HepG2 (cell line): ENCODE results near the gene STK25. TPM values are rescaled to one million over a fixed set of nuclear protein-coding genes. Genes with fewer than 3 reads are reported as not detected.

Experiments
- AHR ChIP-seq: IDR thresholded peaks from 2 replicates; pipeline ENCODE4 v1.6.1; 2018; ENCODE audit warnings: missing genetic modification reagents, missing compliant biosample characterization
- ATM ChIP-seq: fragments of 450-650 bp; IDR thresholded peaks from 2 replicates; pipeline ENCODE4 v1.7.1; 2017; ENCODE audit warnings: mild to moderate bottlenecking, borderline replicate concordance
- CENPT ChIP-seq: sonication (generic); formaldehyde crosslinking; IDR thresholded peaks from 2 replicates; pipeline ENCODE4 v1.8.0; 2022; ENCODE audit warnings: low read depth, mild to moderate bottlenecking, moderate library complexity, missing genetic modification reagents
- CREBL2 ChIP-seq: sonication (generic); formaldehyde crosslinking; IDR thresholded peaks from 2 replicates; pipeline ENCODE4 v1.8.1; 2023; ENCODE audit warnings: missing genetic modification reagents, mild to moderate bottlenecking, borderline replicate concordance
- DMAP1 ChIP-seq: IDR thresholded peaks from 2 replicates; pipeline ENCODE4 v1.6.1; 2016
- FLYWCH1 ChIP-seq: sonication (generic); formaldehyde crosslinking; IDR thresholded peaks from 2 replicates; pipeline ENCODE4 v1.8.1; 2023; ENCODE audit warnings: mild to moderate bottlenecking, missing genetic modification reagents
- FOSL1 ChIP-seq: sonication (generic); formaldehyde crosslinking; IDR thresholded peaks from 2 replicates; pipeline ENCODE4 v1.9.0; 2021; ENCODE audit warnings: missing genetic modification reagents, borderline replicate concordance
- GATAD1 ChIP-seq: IDR thresholded peaks from 2 replicates; pipeline ENCODE4 v1.6.1; 2016; ENCODE audit warnings: missing genetic modification reagents, missing compliant biosample characterization
- GPN1 ChIP-seq: sonication (generic); formaldehyde crosslinking; IDR thresholded peaks from 2 replicates; pipeline ENCODE4 v1.5.1; 2020; ENCODE audit warnings: missing genetic modification reagents, borderline replicate concordance
- HOXA5 ChIP-seq: sonication (generic); formaldehyde crosslinking; IDR thresholded peaks from 2 replicates; pipeline ENCODE4 v1.4.0; 2020; ENCODE audit warnings: missing genetic modification reagents
- KDM6A ChIP-seq: IDR thresholded peaks from 2 replicates; pipeline ENCODE4 v1.6.1; 2016; ENCODE audit warnings: low read depth
- KLF11 ChIP-seq: IDR thresholded peaks from 2 replicates; pipeline ENCODE4 v1.6.1; 2016; ENCODE audit warnings: missing compliant biosample characterization
- LCORL ChIP-seq, 2 experiments: fragments of 450-650 bp in 1 of 2; sonication (generic) in 1 of 2; formaldehyde crosslinking in 1 of 2; IDR thresholded peaks; 2 replicates each; pipeline versions ENCODE4 v1.5.0 to v1.6.1; 2017 to 2020; ENCODE audit warnings: antibody characterized with exemption in 1 of 2, missing genetic modification reagents in 1 of 2
- MAFK ChIP-seq, 2 experiments: IDR thresholded peaks in 1 of 2; conservative IDR thresholded peaks in 1 of 2; 2 replicates each; pipeline ENCODE4 v1.6.1; 2011; ENCODE audit warnings: improper control_type of control experiment in 2 of 2, low read length in 2 of 2
- MED13 ChIP-seq: sonication (generic); formaldehyde crosslinking; IDR thresholded peaks from 2 replicates; pipeline ENCODE4 v1.5.0; 2020; ENCODE audit warnings: missing genetic modification reagents
- MEIS1 ChIP-seq: sonication (generic); formaldehyde crosslinking; IDR thresholded peaks from 2 replicates; pipeline ENCODE4 v1.9.0; 2021; ENCODE audit warnings: mild to moderate bottlenecking, missing genetic modification reagents, moderate library complexity, borderline replicate concordance
- MLLT10 ChIP-seq: sonication (generic); formaldehyde crosslinking; IDR thresholded peaks from 2 replicates; pipeline ENCODE4 v1.4.0; 2020; ENCODE audit warnings: missing genetic modification reagents
- PCBP2 ChIP-seq: fragments of 200-400 bp; formaldehyde crosslinking; optimal IDR thresholded peaks from 2 replicates; pipeline ENCODE3; 2018; ENCODE audit warnings: low read length, low read depth; ENCODE audit not compliant: poor library complexity, severe bottlenecking
- RFX5 ChIP-seq: IDR thresholded peaks from 2 replicates; pipeline ENCODE4 v1.6.1; 2011; ENCODE audit warnings: low read depth, low read length, improper control_type of control experiment
- SIN3A ChIP-seq: IDR thresholded peaks from 2 replicates; pipeline ENCODE4 v1.6.1; 2011; ENCODE audit warnings: low read depth, mild to moderate bottlenecking, control low read depth, low read length, borderline replicate concordance
- SP140L ChIP-seq: sonication (generic); formaldehyde crosslinking; IDR thresholded peaks from 2 replicates; pipeline ENCODE4 v1.4.0; 2020; ENCODE audit warnings: missing genetic modification reagents, borderline replicate concordance
- SRY ChIP-seq: sonication (generic); formaldehyde crosslinking; IDR thresholded peaks from 2 replicates; pipeline ENCODE4 v1.8.0; 2022; ENCODE audit warnings: mild to moderate bottlenecking, missing genetic modification reagents
- TMF1 ChIP-seq: sonication (generic); formaldehyde crosslinking; IDR thresholded peaks from 2 replicates; pipeline ENCODE4 v1.8.1; 2022; ENCODE audit warnings: low read depth, missing genetic modification reagents
- ZBTB39 ChIP-seq: sonication (generic); formaldehyde crosslinking; IDR thresholded peaks from 2 replicates; pipeline ENCODE4 v1.5.0; 2020; ENCODE audit warnings: missing genetic modification reagents
- ZFP36 ChIP-seq: fragments of 150-350 bp; IDR thresholded peaks from 2 replicates; pipeline ENCODE4 v1.6.1; 2018; ENCODE audit warnings: borderline replicate concordance, low read length, low read depth; ENCODE audit not compliant: partially characterized antibody
- ZFP36L2 ChIP-seq: sonication (generic); formaldehyde crosslinking; IDR thresholded peaks from 2 replicates; pipeline ENCODE4 v1.4.0; 2020; ENCODE audit warnings: missing genetic modification reagents
- ZFYVE20 ChIP-seq: sonication (generic); formaldehyde crosslinking; IDR thresholded peaks from 2 replicates; pipeline ENCODE4 v1.8.0; 2023; ENCODE audit warnings: low read depth, mild to moderate bottlenecking, moderate library complexity, missing genetic modification reagents, borderline replicate concordance
- ZKSCAN1 ChIP-seq: fragments of 150-350 bp; IDR thresholded peaks from 2 replicates; pipeline ENCODE4 v1.6.1; 2014; ENCODE audit warnings: low read length
- ZNF644 ChIP-seq: IDR thresholded peaks from 2 replicates; pipeline ENCODE4 v1.6.1; 2016; ENCODE audit warnings: low read depth
- ZNF816 ChIP-seq: sonication (generic); formaldehyde crosslinking; IDR thresholded peaks from 2 replicates; pipeline ENCODE4 v1.8.0; 2022; ENCODE audit warnings: missing genetic modification reagents, mild to moderate bottlenecking, borderline replicate concordance
- polyA plus RNA-seq, 8 experiments: library from polyadenylated mRNA; depleted of rRNA in 3 of 8; stranded (reverse) in 7 of 8; unstranded in 1 of 8; fragments of >200 nt; fragmentation: Illumina TruSeq in 4 of 8; extraction: Trizol in 4 of 8; gene quantifications; 2 replicates each; pipeline versions ENCODE4 v1.2.1 to v1.2.3, GENCODE V29; 2011 to 2016; ENCODE audit warnings: low read depth in 4 of 8, missing spikeins in 1 of 8, mixed read lengths in 1 of 8; ENCODE audit not compliant: insufficient read depth in 1 of 8
- total RNA-seq, 5 experiments: library from RNA; depleted of rRNA; stranded (reverse); fragments of >200 nt; fragmentation: Illumina TruSeq; extraction: Trizol; gene quantifications; 2 replicates each; pipeline ENCODE4 v1.2.3, GENCODE V29; 2016; ENCODE audit warnings: low read depth in 1 of 5

STK25 gene
- total and polyA plus RNA-seq, 2 of the 13 experiments (the other 11 are each of a cell fraction or from before 2014, with no cell fraction given) = 177 to 481 TPM

GRCh38 chr2:241508240-241509154, at the start of gene STK25 (continued):
- TF ChIP-seq TMF1 (peak; percentile 99), ZFP36L2 (CRISPR knock-in tag) (peak; percentile 93; the same call in 1 of the 2 replicates), KLF11 (CRISPR knock-in tag) (peak; percentile 98), MLLT10 (CRISPR knock-in tag) (no peak), ZFYVE20 (peak; percentile 98), CREBL2 (CRISPR knock-in tag) (peak; percentile 99; the same call in 1 of the 2 replicates), MEIS1 (CRISPR knock-in tag) (peak; percentile 98), GATAD1 (CRISPR knock-in tag) (peak; percentile 92), FLYWCH1 (CRISPR knock-in tag) (peak; percentile 94), MAFK (conservative IDR thresholded peaks at IDR 0.05 in 1 of 2, IDR thresholded peaks at IDR 0.05 in 1 of 2; ENCODE audit: low read length in 2 of 2) (no peak), AHR (CRISPR knock-in tag) (peak; percentile 99), SIN3A (peak; percentile 64; the same call in 1 of the 2 replicates), PCBP2 (no peak), SP140L (peak; percentile 91; the same call in 1 of the 2 replicates), KDM6A (CRISPR knock-in tag) (peak; percentile 50; the same call in 1 of the 2 replicates), HOXA5 (CRISPR knock-in tag) (peak; percentile 97), CENPT (CRISPR knock-in tag) (peak; percentile 100), ZNF644 (CRISPR knock-in tag) (no peak), SRY (CRISPR knock-in tag) (peak; percentile 99), ZNF816 (peak; percentile 94; the same call in 1 of the 2 replicates), ZBTB39 (peak; percentile 98), ZFP36 (no peak), ATM (no peak), FOSL1 (0 out of 2 replicates have a peak, but pooled peaks have one; percentile 31), RFX5 (no peak), LCORL (IDR thresholded peaks at IDR 0.05) (no peak), LCORL (CRISPR knock-in tag; IDR thresholded peaks at IDR 0.05) (peak; percentile 94), ZKSCAN1 (no peak), GPN1 (CRISPR knock-in tag) (0 out of 2 replicates have a peak, but pooled peaks have one; percentile 51), DMAP1 (CRISPR knock-in tag) (peak; percentile 89; the same call in 1 of the 2 replicates), MED13 (CRISPR knock-in tag) (peak; percentile 40; the same call in 1 of the 2 replicates)
